KMS-11 (cell line): ENCODE measurements around the gene STRAP.

Experiments
- H2AFZ ChIP-seq: fragments of 200-600 bp; sonication (generic); 2 replicates; pipeline ENCODE4 v1.6.1; 2016; ENCODE audit warnings: antibody characterized with exemption, mixed run types, low read depth
- H3K27ac ChIP-seq: fragments of 200-600 bp; sonication (generic); 2 replicates; pipeline ENCODE4 v1.6.1; 2016; ENCODE audit warnings: mild to moderate bottlenecking, mixed run types
- H3K27me3 ChIP-seq: fragments of 200-600 bp; sonication (generic); 2 replicates; pipeline ENCODE4 v1.6.1; 2017; ENCODE audit warnings: mild to moderate bottlenecking, low read depth, mixed run types, moderate library complexity; ENCODE audit not compliant: insufficient read depth
- H3K36me3 ChIP-seq: fragments of 200-600 bp; sonication (generic); 2 replicates; pipeline ENCODE4 v1.6.1; 2017; ENCODE audit warnings: mild to moderate bottlenecking, mixed run types; ENCODE audit not compliant: insufficient read depth
- H3K4me1 ChIP-seq: fragments of 200-600 bp; sonication (generic); 2 replicates; pipeline ENCODE4 v1.6.1; 2016; ENCODE audit warnings: mild to moderate bottlenecking, low read depth, mixed run types; ENCODE audit not compliant: poor library complexity, severe bottlenecking
- H3K4me2 ChIP-seq: fragments of 200-600 bp; sonication (generic); 2 replicates; pipeline ENCODE4 v1.7.0; 2016; ENCODE audit warnings: mild to moderate bottlenecking, mixed run types
- H3K4me3 ChIP-seq: fragments of 200-600 bp; sonication (generic); IDR thresholded peaks from 2 replicates; pipeline ENCODE4 v1.6.1; 2017; ENCODE audit warnings: low read depth, low read length, mixed read lengths; ENCODE audit not compliant: insufficient read depth
- H3K79me2 ChIP-seq: fragments of 200-600 bp; sonication (generic); 2 replicates; pipeline ENCODE4 v1.6.1; 2016; ENCODE audit warnings: low read depth, mixed run types; ENCODE audit not compliant: insufficient read depth
- H3K9ac ChIP-seq: fragments of 200-600 bp; sonication (generic); 2 replicates; pipeline ENCODE4 v1.6.1; 2016; ENCODE audit warnings: mild to moderate bottlenecking, mixed run types
- H4K20me1 ChIP-seq: fragments of 200-600 bp; sonication (generic); 2 replicates; pipeline ENCODE4 v1.6.1; 2016; ENCODE audit warnings: mild to moderate bottlenecking, mixed run types; ENCODE audit not compliant: insufficient read depth
- CTCF ChIP-seq: fragments of 200-600 bp; sonication (generic); conservative IDR thresholded peaks from 2 replicates; pipeline ENCODE4 v1.6.1; 2017; ENCODE audit warnings: low read depth, mild to moderate bottlenecking, antibody characterized with exemption, low read length, moderate library complexity, mixed read lengths

Gene STRAP

GRCh38 chr12:15839041-15839440 lies 43.1 kb upstream of the STRAP start:
- Histone ChIP-seq H3K4me3 (no peak overlapping the region), H4K20me1 (no peaks in the 10 kb centered on the region), H3K9ac (no peak overlapping the region), H3K79me2 (no peaks in the 10 kb centered on the region), H3K27me3 (no peaks in the 10 kb centered on the region), H2AFZ (no peak overlapping the region), H3K27ac (no peak overlapping the region), H3K4me2 (no peak overlapping the region), H3K36me3 (no peaks in the 10 kb centered on the region), H3K4me1 (no peaks in the 10 kb centered on the region)
- no peak for TF ChIP-seq CTCF

- Histone ChIP-seq H3K79me2 (no peaks in the 10 kb centered on the region), H3K27me3 (no peaks in the 10 kb centered on the region), H3K9ac (no peak overlapping the region), H4K20me1 (no peaks in the 10 kb centered on the region), H3K4me3 (no peak overlapping the region), H3K36me3 (no peaks in the 10 kb centered on the region), H3K4me2 (no peak overlapping the region), H3K4me1 (no peaks in the 10 kb centered on the region), H2AFZ (no peak overlapping the region), H3K27ac (no peak overlapping the region)
- no peak for TF ChIP-seq CTCF
Measured at GRCh38 chr12:15839682-15840081, 42.5 kb upstream of the STRAP start.

GRCh38 chr12:15842108-15842507 lies 40.1 kb upstream of the STRAP start:
- no peak for TF ChIP-seq CTCF
- H3K27ac ChIP-seq, result no peak overlapping the region
- no peaks in the 10 kb centered on the region for H3K36me3 ChIP-seq
- no peak overlapping the region for H3K9ac ChIP-seq
- H2AFZ ChIP-seq, result no peak overlapping the region
- H3K4me1 ChIP-seq, result no peaks in the 10 kb centered on the region
- no peak overlapping the region for H3K4me2 ChIP-seq
- H3K4me3 ChIP-seq, result no peak overlapping the region
- no peaks in the 10 kb centered on the region for H3K79me2 ChIP-seq
- no peaks in the 10 kb centered on the region for H3K27me3 ChIP-seq
- no peaks in the 10 kb centered on the region for H4K20me1 ChIP-seq

- Histone ChIP-seq H3K9ac (no peak overlapping the region), H4K20me1 (no peaks in the 10 kb centered on the region), H3K4me3 (no peak overlapping the region), H3K27me3 (no peaks in the 10 kb centered on the region), H3K79me2 (no peaks in the 10 kb centered on the region), H3K4me2 (no peak overlapping the region), H3K4me1 (no peaks in the 10 kb centered on the region), H3K27ac (no peak overlapping the region), H3K36me3 (no peaks in the 10 kb centered on the region), H2AFZ (no peak overlapping the region)
- TF ChIP-seq CTCF, result no peak
Measured at GRCh38 chr12:15846887-15847286, 35.3 kb upstream of the STRAP start.

- Histone ChIP-seq H3K27me3 (no peaks in the 10 kb centered on the region), H3K79me2 (no peaks in the 10 kb centered on the region), H3K4me2 (no peak overlapping the region), H3K4me1 (no peaks in the 10 kb centered on the region), H3K36me3 (no peaks in the 10 kb centered on the region), H3K4me3 (no peak overlapping the region), H3K27ac (no peak overlapping the region), H4K20me1 (no peaks in the 10 kb centered on the region), H3K9ac (no peak overlapping the region), H2AFZ (no peak overlapping the region)
- no peak for TF ChIP-seq CTCF
Measured at GRCh38 chr12:15848606-15849005, 33.6 kb upstream of the STRAP start.
